SW480 (cell line): ENCODE measurements around the gene CYTH3.
"Not testable (repeated sequence)": the region's sequence is repeated elsewhere in the genome, so short reads cannot be mapped to it uniquely, and the experiment has no call there.

ENCODE experiments used
- DNase-seq: peaks from one replicate; pipeline ENCODE4 v3.0.0-alpha.2; 2016; ENCODE audit warnings: low spot score

The CYTH3 gene

DNA sequence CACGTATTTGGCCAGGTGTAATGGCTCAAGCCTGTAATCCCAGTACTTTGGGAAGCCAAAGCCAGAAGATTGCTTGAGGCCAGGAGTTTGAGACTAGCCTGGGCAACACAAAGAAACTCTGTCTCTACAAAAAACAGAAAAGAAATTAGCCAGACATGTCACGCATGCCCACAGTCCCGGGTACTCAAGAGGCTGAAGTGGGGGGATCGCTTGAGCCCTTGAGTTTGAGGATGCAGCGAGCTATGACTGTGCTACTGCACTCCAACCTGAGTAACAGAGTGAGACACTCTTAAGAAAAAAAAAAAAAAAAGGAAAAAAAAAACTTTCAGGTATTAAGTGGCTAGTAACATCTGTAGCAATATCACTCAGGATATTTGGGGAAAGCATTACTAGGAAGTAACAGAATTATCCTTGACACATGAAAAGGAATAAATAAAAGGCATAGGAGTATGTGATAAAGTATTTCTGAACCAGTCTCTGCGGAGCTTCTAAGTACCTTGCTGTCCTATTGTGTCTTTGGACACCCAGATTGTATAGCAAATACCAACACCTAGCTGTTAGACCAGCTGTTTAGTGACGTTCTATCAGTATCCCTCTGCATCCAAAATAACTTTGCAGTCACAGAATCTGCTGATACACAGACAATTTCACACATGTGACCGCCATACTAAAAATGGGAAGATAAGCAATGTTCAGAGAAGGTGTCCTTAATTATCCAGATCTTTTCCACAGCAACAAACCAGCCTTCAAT, 74.4 kb downstream of the CYTH3 start:
- no peak for DNase-seq

DNA sequence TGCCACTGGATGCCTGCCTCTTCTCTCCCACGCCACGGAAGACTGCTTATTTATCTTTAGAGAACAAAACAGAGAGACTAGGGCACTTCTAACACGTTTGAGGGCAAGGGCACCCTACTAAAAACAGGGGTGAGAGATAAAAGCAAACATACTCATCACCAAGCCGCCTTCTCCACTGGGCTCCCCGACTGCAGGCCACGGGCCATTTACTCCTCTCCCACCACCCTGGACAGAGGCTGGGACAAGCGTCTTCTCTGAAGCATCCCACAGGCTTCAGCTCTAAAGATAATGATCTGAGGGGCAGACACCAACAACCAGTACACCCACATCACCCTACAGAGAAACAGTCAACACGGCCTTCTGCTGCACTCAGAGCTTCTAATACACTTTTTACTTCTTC, 78.7 kb downstream of the CYTH3 start:
- no peak for DNase-seq

DNA sequence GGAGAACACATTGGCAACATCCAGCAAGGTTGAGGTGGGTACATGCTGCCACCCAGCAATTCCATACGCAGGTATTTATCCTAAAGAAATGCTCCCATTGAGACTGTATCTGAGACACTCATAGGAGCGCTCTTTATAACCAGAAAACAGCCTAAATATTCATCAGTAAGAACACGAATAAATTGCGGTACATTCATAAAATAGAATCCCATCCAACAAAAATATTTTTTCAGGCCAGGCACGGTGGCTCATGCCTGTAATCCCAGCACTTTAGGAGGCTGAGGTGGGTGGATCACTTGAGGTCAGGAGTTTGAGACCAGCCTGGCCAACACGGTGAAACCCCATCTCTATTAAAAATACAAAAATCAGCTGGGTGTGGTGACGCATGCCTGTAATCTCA, 81.9 kb downstream of the CYTH3 start:
- not testable (repeated sequence) for DNase-seq

DNA sequence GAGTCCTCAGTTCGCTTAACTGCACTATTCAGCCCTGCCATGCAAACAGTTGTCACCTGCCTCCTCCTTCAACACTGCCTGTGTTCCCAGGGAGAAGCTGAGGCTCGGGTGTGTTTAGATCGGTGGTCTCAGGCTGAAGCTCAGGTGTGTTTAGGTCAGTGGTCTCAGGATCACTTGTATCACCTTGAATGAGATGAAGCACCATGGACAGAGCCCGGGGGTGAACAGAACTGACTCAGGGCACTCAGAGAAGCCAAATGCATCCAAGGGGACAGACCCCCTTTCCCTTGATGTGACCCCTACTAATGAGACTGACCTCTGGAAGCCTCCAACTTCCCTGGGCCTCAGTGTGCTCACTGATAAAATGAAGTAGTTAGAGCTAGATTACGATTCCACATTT, 84.0 kb downstream of the CYTH3 start:
- no peak for DNase-seq

DNA sequence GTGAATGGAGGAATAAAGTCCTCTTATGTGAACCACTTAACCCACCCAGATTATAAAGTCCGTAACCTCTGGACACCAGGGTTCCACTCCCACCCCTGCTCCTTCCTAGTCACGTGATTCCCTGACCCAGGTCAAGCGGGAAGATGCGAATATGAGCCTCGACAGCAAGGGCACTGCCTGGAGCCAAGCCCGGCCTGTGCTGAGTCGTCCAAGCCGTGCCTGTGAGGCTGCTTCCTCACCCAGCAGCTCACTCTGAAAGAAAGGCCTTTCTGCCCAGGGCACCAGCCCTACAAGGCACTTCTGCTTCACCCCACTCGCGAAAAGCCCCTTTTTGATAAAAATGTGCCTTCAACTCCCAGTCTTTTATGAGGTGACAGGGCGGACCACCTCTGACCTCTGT, 85.8 kb downstream of the CYTH3 start:
- DNase-seq: no peak

DNA sequence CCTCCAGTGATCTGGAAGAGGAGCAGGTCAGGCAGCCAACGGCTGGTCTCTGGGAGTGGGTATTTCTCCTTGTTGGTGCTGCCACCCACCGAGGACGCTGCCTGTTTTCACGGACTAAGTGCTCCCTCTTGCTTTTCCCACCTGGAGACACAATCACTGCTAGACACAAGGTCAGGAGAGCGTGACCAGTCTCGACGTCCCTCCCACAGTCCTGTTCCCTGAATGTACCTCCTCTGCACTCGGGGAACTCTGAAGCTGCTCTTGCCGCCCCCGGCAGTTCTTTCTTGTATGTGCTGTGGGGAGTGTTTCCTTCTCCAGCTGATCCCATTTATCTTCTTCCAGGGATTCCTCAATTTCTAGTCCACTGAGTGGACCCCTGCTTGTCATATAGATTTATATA, 89.4 kb downstream of the CYTH3 start:
- no peak for DNase-seq

DNA sequence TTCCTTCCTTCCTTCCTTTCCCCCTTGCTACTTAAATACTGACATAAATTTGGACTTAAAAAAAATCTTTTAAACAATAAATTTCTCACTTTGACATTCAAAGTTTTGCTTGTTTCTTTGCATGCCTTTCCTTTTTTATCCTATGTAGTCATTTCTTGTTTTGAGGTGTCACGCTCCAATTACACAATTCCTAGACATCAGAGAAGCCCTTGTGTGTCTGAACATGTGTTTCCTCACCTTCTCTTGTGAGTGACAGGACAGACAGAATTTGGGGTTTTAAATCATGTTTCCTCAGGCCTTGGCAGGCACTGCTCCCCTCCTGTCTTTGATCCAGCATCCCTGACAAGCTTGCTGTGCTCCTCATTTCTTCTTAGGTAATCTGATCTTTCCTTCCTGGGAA, 91.3 kb downstream of the CYTH3 start:
- no peak for DNase-seq

DNA sequence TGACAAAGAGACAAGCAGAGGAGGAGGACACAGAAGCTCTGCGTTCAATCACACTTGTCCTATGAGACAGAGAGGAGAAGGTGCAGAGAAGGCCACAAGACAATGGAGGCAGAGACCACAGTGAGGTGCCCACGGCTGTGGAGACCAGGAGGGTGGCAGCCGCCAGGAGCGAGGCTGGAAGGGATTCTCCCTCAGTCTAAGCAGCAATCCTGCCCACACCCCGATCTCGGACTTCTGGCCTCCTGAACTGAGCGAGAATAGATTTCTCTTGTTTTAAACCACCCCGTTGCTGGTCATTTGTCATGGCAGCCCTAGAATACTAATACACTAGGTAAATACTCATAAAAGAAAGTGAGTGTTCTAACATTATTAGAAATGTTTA, 92.1 kb downstream of the CYTH3 start:
- DNase-seq: no peak

DNA sequence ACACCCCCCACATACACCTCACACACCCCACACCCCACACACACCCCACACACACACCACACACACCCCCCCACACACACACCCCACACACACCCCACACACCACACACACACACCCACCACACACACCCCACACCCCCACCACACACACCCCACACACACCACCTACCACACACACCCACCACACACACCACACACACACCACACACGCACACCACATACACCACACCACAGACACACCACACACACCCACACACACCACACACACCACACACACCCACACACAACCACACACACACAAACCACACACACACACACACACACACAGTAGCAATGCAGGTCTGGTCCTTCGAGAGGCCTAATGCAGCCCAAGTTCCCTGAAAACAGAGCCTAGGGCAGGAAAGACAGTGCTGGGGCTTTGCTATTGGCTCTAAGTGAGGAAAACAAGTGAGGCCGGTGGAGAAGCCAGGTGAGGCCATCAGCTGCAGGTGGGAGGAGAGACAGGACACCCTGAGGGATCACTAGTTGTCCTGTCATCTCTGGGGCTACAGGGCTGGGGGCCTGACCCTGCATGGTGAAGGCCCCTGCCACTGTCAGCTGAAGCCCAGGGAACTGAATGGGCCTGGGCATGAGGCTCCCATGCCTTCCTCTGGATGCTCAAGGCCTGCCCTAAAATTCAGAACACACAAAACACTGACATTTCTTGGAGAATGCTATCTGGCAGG, 92.6 kb downstream of the CYTH3 start:
- DNase-seq: no peak

DNA sequence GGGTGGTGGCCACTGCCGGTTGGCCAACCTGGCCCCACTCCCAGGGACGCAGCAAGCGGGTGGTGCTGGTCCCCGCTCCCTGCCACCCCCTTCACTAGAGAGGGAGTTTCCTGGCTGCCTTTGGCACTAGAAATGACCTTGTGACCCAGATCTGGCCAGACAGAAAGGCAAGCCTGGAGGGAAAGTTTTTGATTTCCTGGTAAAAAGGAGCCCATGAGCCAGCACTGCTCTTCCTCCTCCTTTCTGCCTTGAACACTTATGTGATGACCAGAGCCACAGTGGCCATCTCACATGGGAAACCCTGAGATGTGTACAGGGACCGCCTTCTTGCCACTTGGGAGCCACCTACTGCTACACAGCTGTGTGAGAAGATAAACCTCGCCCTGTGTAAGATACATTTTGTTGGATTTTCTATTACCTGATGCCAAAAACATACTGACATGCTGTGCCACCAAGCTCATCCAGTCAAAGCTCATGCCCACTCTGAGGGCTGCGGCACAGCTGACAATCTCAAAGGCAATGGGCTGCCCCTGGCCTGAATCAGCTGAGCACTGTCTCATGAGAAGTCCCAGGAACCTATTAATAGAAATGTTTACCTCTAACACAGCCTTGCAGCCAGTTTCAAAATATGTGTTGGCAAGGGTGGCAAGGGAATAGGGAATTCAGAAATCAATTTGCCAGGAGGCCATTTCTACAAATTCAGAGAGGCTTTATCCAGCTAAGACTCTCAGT, 94.0 kb downstream of the CYTH3 start:
- DNase-seq: no peak

DNA sequence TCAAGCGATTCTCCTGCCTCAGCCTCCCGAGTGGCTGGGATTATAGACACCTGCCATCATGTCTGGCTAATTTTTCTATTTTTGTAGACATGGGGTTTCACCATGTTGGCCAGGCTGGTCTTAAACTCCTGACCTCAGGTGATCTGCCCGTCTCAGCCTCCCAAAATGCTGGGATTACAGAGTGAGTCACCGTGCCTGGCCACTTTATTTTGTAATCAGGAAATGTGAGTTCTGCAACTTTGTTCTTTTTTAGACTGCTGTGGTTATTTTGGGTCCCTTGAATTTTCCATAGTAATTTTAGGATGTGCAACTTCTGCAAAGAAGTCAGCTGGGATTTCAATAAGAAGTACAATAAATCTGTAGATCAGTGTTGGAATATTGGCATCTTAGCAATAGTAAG, 96.8 kb downstream of the CYTH3 start:
- no peak for DNase-seq

DNA sequence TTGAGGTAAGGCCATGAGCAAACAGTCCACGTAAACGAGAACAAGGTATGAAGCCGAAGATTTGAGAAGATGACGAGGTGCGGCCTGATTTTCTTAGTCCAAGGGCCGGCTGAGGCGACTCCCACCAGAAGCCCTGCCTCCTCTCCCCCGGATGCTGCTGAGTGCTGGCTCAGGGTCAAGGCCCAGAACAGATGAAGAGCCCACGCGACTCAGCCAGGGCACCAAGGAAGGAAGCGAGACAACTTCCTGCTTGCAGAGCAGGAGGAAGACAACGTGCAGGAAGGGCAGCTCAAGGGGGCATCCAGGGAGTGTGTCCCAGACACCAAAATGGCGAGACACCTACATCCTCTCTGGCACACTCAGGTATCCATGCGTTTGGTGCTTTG, 99.5 kb downstream of the CYTH3 start:
- no peak for DNase-seq

DNA sequence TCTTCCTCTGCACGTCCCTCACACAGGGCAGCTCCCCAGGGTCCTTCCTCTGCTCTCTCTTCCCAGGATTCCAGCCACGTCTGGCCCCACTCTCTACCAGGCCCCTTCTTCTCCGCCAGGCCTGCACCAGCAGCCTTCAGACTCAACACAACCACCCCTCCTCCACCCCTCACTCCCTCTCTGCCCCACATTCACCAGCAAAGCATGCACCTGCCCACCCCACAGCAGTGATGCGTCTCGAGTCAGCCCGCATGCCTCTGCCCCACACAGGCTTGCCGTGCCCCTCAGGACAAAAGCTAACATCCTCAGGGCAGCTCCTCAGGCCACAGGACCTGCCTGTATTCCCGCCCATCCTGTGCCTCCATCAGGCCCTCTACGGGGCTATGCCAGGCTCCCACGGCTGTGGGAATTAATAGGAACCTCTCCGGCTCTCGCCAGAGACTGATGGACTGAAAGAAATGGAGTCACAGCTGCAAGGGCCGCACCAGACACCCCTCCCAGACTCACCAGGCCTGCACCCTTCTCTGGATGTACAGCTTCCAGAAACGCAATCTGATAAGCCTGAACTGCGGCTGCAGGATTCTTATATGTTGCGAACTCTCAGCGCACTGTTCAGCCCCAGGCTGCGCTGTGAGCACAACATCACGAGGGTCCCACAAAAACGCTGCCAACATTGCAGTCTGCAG, 100.1 kb downstream of the CYTH3 start:
- DNase-seq: no peak

DNA sequence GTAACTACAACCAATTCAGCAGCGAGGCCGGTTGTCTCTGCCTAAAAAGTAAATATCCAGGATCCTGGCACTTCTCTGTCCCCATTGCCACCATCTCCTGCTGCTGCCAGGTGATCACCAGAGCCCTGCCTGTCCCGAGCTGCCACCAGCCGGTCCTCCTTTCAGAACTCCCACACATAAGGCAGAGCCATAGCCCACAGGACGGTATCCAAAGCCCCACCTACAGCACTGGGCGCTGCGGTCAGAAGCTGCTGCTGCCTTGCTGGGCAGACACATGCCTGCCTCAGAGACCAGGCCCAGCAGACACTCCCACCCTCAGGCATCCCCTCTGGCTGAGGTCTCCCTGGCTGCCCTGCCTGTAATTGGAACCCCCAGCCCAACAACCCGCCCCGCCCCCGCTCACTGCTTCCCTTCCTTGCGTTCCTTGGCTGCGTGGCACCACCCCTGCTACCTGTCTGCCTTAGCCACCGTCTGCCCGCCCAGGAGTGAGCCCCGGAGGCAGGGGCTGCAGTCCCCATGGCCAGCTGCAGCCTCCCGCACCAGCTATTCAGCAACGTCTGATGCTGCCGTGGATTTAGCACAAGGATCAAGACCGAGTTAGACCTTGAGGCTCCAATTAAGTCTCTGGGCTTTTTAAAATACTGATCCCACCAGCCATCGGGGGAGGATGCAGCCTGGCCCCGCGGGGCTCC, 100.7 kb downstream of the CYTH3 start:
- DNase-seq: no peak

DNA sequence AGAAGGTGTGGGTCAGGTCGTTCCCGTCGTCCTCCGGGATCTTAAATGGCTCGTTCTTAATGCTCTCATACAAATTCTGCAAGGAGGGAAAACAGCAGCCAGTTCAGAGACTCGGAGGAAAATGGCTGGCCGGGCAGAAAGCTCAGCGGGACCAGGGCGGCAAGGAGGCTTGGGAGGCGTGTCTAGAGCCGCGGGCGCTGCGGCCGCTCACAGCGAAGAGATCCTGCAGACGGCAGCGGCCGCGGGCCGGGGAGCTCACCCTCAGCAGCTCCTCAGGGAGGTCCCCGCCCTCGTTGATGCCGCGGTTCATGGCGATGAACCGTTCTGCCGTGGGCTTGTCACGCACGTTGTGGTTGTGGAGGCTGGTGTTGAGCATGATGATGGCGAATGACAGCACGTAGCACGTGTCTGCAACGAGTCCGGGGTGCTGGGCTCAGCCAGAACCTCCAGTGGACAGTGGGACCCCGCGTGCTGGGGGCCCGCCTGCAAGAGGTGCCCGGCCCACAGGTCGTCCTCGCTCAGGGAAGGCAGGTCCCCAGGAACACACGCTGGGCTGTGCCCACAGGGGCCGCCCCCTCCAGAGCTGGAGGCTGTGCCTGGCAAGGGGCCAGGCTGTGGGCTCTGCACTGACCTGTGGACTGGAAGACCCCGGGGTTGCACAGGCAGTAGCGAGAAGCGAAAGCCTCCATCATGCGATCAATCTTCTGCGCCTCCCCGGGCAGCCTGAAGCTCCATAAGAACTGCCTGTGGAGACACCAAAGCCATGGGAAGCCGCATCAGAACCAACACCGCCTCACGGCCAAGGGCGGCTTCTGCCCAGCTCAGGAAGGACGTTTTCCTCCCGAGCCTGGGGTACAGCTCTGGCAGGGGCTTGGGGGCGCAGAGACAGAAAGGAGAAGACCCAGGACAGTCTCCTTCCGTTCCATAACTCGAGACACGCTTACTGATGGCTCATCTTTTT, 101.6 kb downstream of the CYTH3 start:
- DNase-seq: no peak

DNA sequence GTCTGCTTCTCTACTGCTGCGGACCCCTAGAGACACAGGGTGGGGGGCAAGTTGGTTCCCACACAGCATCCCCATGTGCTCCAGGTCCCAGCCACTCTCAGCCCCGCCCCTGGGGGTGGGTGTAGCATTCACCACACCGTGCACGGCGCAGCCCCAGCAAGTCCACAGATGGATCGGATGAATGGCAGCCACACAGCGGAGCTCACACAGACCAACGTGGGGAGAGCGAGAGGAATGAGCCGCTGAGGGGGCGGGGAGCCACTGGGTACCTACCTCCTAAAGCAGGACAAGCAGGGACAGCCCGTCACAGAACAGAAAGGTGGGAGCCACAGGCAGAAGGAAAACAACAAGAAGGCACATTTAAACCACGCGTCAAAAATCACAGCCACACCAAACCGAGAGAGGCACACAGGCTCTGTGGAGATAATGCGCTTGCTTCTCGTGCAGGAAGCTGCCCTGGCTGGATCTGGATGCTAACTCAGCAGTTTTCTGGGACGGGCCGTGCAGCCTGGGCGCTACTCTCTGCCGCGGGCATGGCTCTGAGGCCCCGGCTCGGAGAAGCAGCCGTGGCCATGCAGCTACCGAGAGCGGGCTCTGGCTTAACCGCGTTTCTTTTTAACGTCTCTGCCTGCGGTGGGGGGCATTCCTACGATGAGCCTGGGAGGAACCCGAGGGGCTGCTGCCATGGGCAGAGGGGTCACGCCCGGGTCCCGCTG, 102.5 kb downstream of the CYTH3 start:
- DNase-seq: no peak

DNA sequence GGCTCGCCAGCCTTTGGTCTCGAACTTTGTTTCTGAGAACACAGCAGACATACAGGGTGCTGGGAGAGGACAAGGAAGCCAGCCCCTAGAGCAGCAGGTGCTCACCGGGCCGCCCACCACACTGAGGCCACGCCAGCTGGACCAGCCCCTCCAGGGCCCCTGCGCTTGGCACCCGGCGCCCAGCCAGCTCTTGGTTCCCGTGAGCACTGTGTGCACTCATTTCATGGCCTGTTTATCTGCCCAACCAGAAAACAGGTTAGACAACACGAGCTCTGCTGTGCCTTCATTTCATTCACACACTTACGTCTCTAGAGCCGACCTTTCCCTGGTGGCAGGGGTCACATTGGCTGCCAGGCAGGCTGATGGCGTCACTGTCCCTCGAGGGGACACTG, 104.0 kb downstream of the CYTH3 start:
- no peak for DNase-seq

DNA sequence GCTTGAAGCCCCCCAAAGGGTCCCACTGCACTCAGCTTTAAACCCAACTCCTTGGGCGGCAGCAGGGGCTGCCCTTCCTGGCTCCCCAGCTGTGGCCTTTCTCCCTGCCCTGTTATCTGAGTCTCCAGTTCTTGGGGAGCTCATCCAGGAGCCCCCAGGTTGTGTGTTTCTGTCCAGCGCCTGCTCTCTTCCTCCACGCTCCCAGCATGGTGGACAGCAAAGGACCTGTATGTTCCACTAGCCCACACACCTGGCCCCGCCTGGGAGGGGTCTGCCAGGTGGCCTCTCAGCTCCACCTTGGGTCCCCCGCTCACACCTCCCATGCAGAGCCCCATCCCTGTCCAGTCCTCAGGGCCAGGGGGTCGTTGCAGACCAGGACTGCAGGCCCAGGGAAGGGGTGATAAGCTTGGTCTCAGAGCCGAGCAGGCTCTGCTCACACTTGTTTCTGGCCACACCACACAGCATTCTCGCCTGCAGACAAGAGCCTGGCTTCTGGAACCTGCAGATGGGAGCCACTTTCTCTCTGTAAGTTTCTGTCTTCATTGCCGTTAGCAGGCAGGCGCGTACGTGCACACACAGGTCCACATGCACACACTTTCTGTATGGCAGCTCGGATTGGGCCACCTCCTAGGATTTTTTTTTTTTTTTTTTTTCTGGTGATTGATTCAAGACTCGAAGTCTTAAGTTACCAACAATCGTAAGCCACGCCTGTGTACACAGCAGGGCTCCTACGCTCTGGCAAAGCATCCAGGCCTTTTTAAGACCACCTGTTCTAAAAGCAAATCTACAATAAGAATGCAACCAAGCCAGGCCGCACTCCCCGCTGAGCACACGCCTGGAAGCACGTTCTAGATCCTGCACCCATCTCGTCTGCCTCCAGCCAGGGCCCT, 104.6 kb downstream of the CYTH3 start:
- no peak for DNase-seq

DNA sequence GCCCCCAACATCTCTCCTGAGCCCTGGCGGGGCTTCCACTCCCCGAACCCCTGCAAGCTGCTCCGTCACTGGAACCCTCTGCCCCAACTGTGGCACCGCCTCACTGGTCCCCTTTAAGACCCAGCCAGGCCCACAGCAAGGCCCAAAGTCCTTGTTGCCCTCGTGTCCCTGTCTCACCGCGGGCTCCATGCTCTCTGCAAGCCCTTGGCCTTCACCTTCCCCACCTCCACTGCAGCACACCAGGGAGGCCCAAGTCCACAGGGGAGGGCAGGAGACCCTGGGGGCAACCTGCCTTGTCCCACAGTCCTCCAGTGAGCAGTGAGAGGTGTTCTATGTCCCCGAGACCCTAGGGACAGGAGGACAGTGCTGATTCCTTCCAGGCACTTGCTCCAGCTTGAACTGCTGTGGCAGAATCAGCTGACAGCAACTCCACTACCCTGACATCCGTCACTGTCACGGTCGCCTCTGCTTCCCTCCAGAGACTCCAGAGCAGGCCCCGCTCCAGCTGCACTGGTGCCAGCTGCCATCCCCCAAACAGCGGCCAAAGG, 105.3 kb downstream of the CYTH3 start:
- no peak for DNase-seq
